HepG2 (cell line): Measurements from ENCODE around the gene EFCAB8. TPM values are rescaled to one million over a fixed set of nuclear protein-coding genes. Genes with fewer than 3 reads are reported as not detected.

Experiments
- ARHGAP35 ChIP-seq: sonication (generic); formaldehyde crosslinking; IDR thresholded peaks from 2 replicates; pipeline ENCODE4 v1.9.0; 2022; ENCODE audit warnings: mild to moderate bottlenecking, inconsistent platforms, moderate library complexity, missing genetic modification reagents, borderline replicate concordance
- ELF3 ChIP-seq: IDR thresholded peaks from 2 replicates; pipeline ENCODE4 v1.6.1; 2016; ENCODE audit warnings: missing genetic modification reagents, missing compliant biosample characterization
- EZH2 ChIP-seq: conservative IDR thresholded peaks from 2 replicates; pipeline ENCODE4 v1.6.1; 2012; ENCODE audit warnings: mild to moderate bottlenecking, low read depth, low read length, moderate library complexity
- GATA4 ChIP-seq: sonication (generic); IDR thresholded peaks from 2 replicates; pipeline ENCODE4 v1.6.1; 2016; ENCODE audit warnings: antibody characterized with exemption, low read depth, borderline replicate concordance
- GMEB1 ChIP-seq: sonication (generic); formaldehyde crosslinking; IDR thresholded peaks from 2 replicates; pipeline ENCODE4 v1.5.1; 2020; ENCODE audit warnings: missing genetic modification reagents, mild to moderate bottlenecking, borderline replicate concordance
- HOXA3 ChIP-seq: sonication (generic); formaldehyde crosslinking; IDR thresholded peaks from 2 replicates; pipeline ENCODE4 v1.5.0; 2020; ENCODE audit warnings: missing genetic modification reagents
- IKZF4 ChIP-seq: sonication (generic); formaldehyde crosslinking; IDR thresholded peaks from 2 replicates; pipeline ENCODE4 v1.5.1; 2020; ENCODE audit warnings: borderline replicate concordance, mild to moderate bottlenecking, low read depth, missing genetic modification reagents; ENCODE audit errors: not compliant biosample characterization
- KDM4B ChIP-seq: sonication (generic); formaldehyde crosslinking; IDR thresholded peaks from 2 replicates; pipeline ENCODE4 v1.4.0; 2020; ENCODE audit warnings: missing genetic modification reagents
- KMT2A ChIP-seq: sonication (generic); formaldehyde crosslinking; IDR thresholded peaks from 2 replicates; pipeline ENCODE4 v1.4.0; 2020; ENCODE audit warnings: missing genetic modification reagents
- NCOA1 ChIP-seq: sonication (generic); formaldehyde crosslinking; IDR thresholded peaks from 2 replicates; pipeline ENCODE4 v1.9.0; 2021; ENCODE audit warnings: missing genetic modification reagents
- PRMT3 ChIP-seq: sonication (generic); formaldehyde crosslinking; IDR thresholded peaks from 2 replicates; pipeline ENCODE4 v1.8.1; 2022; ENCODE audit warnings: low read depth, mild to moderate bottlenecking, moderate library complexity, missing genetic modification reagents, borderline replicate concordance
- RAD21 ChIP-seq: fragments of 450-650 bp; formaldehyde crosslinking; IDR thresholded peaks from 2 replicates; pipeline ENCODE4 v1.5.0; 2020; ENCODE audit warnings: mild to moderate bottlenecking
- RBM22 ChIP-seq: fragments of 200-400 bp; formaldehyde crosslinking; optimal IDR thresholded peaks from 2 replicates; pipeline ENCODE3; 2017; ENCODE audit warnings: mild to moderate bottlenecking, low read length, moderate library complexity
- SKI ChIP-seq: fragments of 450-650 bp; IDR thresholded peaks from one replicate; pipeline ENCODE4 v1.6.1; 2018; ENCODE audit warnings: mild to moderate bottlenecking; ENCODE audit not compliant: partially characterized antibody
- ZBTB20 ChIP-seq: sonication (generic); formaldehyde crosslinking; IDR thresholded peaks from 2 replicates; pipeline ENCODE4 v1.8.1; 2023; ENCODE audit warnings: missing genetic modification reagents, low read depth, mild to moderate bottlenecking, borderline replicate concordance
- ZFX ChIP-seq: sonication (generic); formaldehyde crosslinking; IDR thresholded peaks from 2 replicates; pipeline ENCODE4 v1.4.0; 2020; ENCODE audit warnings: mild to moderate bottlenecking, low read depth, missing genetic modification reagents, moderate library complexity
- ZNF292 ChIP-seq: sonication (generic); formaldehyde crosslinking; IDR thresholded peaks from 2 replicates; pipeline ENCODE4 v1.8.1; 2022; ENCODE audit warnings: mild to moderate bottlenecking, low read depth, missing genetic modification reagents, borderline replicate concordance
- ZNF496 ChIP-seq: sonication (generic); formaldehyde crosslinking; IDR thresholded peaks from 2 replicates; pipeline ENCODE4 v1.8.1; 2023; ENCODE audit warnings: mild to moderate bottlenecking, moderate library complexity, missing genetic modification reagents; ENCODE audit not compliant: insufficient replicate concordance
- ZNF557 ChIP-seq: sonication (generic); formaldehyde crosslinking; IDR thresholded peaks from 2 replicates; pipeline ENCODE4 v1.4.0; 2020; ENCODE audit warnings: missing genetic modification reagents
- ZNF589 ChIP-seq: sonication (generic); formaldehyde crosslinking; conservative IDR thresholded peaks from 2 replicates; pipeline ENCODE4 v1.8.0; 2022; ENCODE audit warnings: mild to moderate bottlenecking, moderate library complexity, missing genetic modification reagents
- ZNF598 ChIP-seq: sonication (generic); formaldehyde crosslinking; IDR thresholded peaks from 2 replicates; pipeline ENCODE4 v1.5.1; 2020; ENCODE audit warnings: mild to moderate bottlenecking, missing genetic modification reagents, borderline replicate concordance
- polyA plus RNA-seq, 8 experiments: library from polyadenylated mRNA; depleted of rRNA in 3 of 8; stranded (reverse) in 7 of 8; unstranded in 1 of 8; fragments of >200 nt; fragmentation: Illumina TruSeq in 4 of 8; extraction: Trizol in 4 of 8; gene quantifications; 2 replicates each; pipeline versions ENCODE4 v1.2.1 to v1.2.3, GENCODE V29; 2011 to 2016; ENCODE audit warnings: low read depth in 4 of 8, missing spikeins in 1 of 8, mixed read lengths in 1 of 8; ENCODE audit not compliant: insufficient read depth in 1 of 8
- total RNA-seq, 5 experiments: library from RNA; depleted of rRNA; stranded (reverse); fragments of >200 nt; fragmentation: Illumina TruSeq; extraction: Trizol; gene quantifications; 2 replicates each; pipeline ENCODE4 v1.2.3, GENCODE V29; 2016; ENCODE audit warnings: low read depth in 1 of 5
- TF ChIP-seq, protein P1 (sequence below): sonication (generic); formaldehyde crosslinking; IDR thresholded peaks from 2 replicates; pipeline ENCODE4 v1.4.0; 2020; ENCODE audit warnings: missing genetic modification reagents
- TF ChIP-seq, protein P2 (sequence below): sonication (generic); formaldehyde crosslinking; IDR thresholded peaks from 2 replicates; pipeline ENCODE4 v1.8.0; 2022; ENCODE audit warnings: mild to moderate bottlenecking, missing genetic modification reagents, borderline replicate concordance
- TF ChIP-seq, protein P3 (sequence below): IDR thresholded peaks from 2 replicates; pipeline ENCODE4 v1.6.1; 2016; ENCODE audit warnings: mild to moderate bottlenecking

EFCAB8 gene
- total and polyA plus RNA-seq, 2 of the 13 experiments (the other 11 are each of a cell fraction or from before 2014, with no cell fraction given) = 0.15 to 0.22 TPM

GRCh38 chr20:32894026-32894483, 35.3 kb downstream of the EFCAB8 start (continued):
- TF ChIP-seq IKZF4 (peak; percentile 75), RBM22 (no peak), ARHGAP35 (CRISPR knock-in tag) (0 out of 2 replicates have a peak, but pooled peaks have one; percentile 51), ZNF598 (CRISPR knock-in tag) (peak; percentile 38; the same call in 1 of the 2 replicates), ZNF292 (no peak), KDM4B (CRISPR knock-in tag) (no peak), ELF3 (CRISPR knock-in tag) (0 out of 2 replicates have a peak, but pooled peaks have one; percentile 36), HOXA3 (0 out of 2 replicates have a peak, but pooled peaks have one; percentile 14), SKI (no peak), ZFX (CRISPR knock-in tag) (peak; percentile 58), ZNF589 (CRISPR knock-in tag) (no peak), NCOA1 (CRISPR knock-in tag) (no peak), EZH2 (no peak), PRMT3 (CRISPR knock-in tag) (no peak), GMEB1 (CRISPR knock-in tag) (no peak), ZBTB20 (CRISPR knock-in tag) (no peak), KMT2A (CRISPR knock-in tag) (peak; percentile 23; the same call in 1 of the 2 replicates), GATA4 (no peak), ZNF496 (CRISPR knock-in tag) (no peak), RAD21 (CRISPR knock-in tag) (peak; percentile 88), ZNF557 (CRISPR knock-in tag) (no peak)
- TF ChIP-seq, protein P1, sequence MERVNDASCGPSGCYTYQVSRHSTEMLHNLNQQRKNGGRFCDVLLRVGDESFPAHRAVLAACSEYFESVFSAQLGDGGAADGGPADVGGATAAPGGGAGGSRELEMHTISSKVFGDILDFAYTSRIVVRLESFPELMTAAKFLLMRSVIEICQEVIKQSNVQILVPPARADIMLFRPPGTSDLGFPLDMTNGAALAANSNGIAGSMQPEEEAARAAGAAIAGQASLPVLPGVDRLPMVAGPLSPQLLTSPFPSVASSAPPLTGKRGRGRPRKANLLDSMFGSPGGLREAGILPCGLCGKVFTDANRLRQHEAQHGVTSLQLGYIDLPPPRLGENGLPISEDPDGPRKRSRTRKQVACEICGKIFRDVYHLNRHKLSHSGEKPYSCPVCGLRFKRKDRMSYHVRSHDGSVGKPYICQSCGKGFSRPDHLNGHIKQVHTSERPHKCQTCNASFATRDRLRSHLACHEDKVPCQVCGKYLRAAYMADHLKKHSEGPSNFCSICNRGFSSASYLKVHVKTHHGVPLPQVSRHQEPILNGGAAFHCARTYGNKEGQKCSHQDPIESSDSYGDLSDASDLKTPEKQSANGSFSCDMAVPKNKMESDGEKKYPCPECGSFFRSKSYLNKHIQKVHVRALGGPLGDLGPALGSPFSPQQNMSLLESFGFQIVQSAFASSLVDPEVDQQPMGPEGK (CRISPR knock-in tag) = 0 out of 2 replicates have a peak, but pooled peaks have one; percentile 28
- TF ChIP-seq, protein P2, sequence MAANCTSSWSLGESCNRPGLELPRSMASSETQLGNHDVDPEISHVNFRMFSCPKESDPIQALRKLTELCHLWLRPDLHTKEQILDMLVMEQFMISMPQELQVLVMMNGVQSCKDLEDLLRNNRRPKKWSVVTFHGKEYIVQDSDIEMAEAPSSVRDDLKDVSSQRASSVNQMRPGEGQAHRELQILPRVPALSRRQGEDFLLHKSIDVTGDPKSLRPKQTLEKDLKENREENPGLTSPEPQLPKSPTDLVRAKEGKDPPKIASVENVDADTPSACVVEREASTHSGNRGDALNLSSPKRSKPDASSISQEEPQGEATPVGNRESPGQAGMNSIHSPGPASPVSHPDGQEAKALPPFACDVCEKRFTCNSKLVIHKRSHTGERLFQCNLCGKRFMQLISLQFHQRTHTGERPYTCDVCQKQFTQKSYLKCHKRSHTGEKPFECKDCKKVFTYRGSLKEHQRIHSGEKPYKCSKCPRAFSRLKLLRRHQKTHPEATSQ (CRISPR knock-in tag) = 0 out of 2 replicates have a peak, but pooled peaks have one; percentile 35
- TF ChIP-seq, protein P3, sequence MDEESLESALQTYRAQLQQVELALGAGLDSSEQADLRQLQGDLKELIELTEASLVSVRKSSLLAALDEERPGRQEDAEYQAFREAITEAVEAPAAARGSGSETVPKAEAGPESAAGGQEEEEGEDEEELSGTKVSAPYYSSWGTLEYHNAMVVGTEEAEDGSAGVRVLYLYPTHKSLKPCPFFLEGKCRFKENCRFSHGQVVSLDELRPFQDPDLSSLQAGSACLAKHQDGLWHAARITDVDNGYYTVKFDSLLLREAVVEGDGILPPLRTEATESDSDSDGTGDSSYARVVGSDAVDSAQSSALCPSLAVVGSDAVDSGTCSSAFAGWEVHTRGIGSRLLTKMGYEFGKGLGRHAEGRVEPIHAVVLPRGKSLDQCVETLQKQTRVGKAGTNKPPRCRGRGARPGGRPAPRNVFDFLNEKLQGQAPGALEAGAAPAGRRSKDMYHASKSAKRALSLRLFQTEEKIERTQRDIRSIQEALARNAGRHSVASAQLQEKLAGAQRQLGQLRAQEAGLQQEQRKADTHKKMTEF (CRISPR knock-in tag) = 0 out of 2 replicates have a peak, but pooled peaks have one; percentile 44
